Measurements from ENCODE around the gene SLC26A11. TPM values are rescaled to one million over a fixed set of nuclear protein-coding genes. Genes with fewer than 3 reads are reported as not detected.
A peak's percentile ranks its signal among the peaks of the same experiment; 100 is the strongest.

SLC26A11 gene
- total and polyA plus RNA-seq, 7 donors = 2.2 to 5.1 (median 3.2) TPM

- peak in 1 of 2 donors; percentile 14 for DNase-seq
- WGBS, 3 donors = 95 to 96% (median 95%) methylated on average over 20 of the region's 20 CpGs
Observed at GRCh38 chr17:80291691-80292487, 71.7 kb downstream of the SLC26A11 start.

GRCh38 chr17:80292521-80292971 lies 72.3 kb downstream of the SLC26A11 start:
- H3K4me1 ChIP-seq = no peaks in the 10 kb centered on the region
- no peak overlapping the region for H3K27ac ChIP-seq
- ATAC-seq (no peak), DNase-seq (peak in 1 of 2 donors; percentile 16)
- no peak for TF ChIP-seq CTCF (IDR thresholded peaks at IDR 0.05)
- intact Hi-C loops (cut with DNase I) = no loop called here
- H3K4me3 ChIP-seq = no peak overlapping the region
- H3K36me3 ChIP-seq (ENCODE audit: insufficient read depth in 1 of 2, low read depth in 1 of 2) = peaks cover 7 to 100% of the 10 kb centered on the region in 2 donors
- WGBS, 3 donors = 88 to 92% (median 91%) methylated on average over 10 of the region's 10 CpGs
- H3K9me3 ChIP-seq = no peaks in the 10 kb centered on the region
- no peaks in the 10 kb centered on the region for H3K27me3 ChIP-seq (ENCODE audit: insufficient read depth in 3 of 3, low read length in 2 of 3)

More at GRCh38 chr17:80291691-80292487, 71.7 kb downstream of the SLC26A11 start:
- Histone ChIP-seq H3K27me3 (ENCODE audit: insufficient read depth in 3 of 3, low read length in 2 of 3) (no peaks in the 10 kb centered on the region), H3K27ac (no peak overlapping the region), H3K4me3 (no peak overlapping the region), H3K4me1 (no peaks in the 10 kb centered on the region), H3K9me3 (no peaks in the 10 kb centered on the region), H3K36me3 (ENCODE audit: insufficient read depth in 1 of 2, low read depth in 1 of 2) (peaks cover 7 to 96% of the 10 kb centered on the region in 2 donors)
- intact Hi-C loops (cut with DNase I) = no loop called here
- no peak for ATAC-seq
- no peak for TF ChIP-seq CTCF (IDR thresholded peaks at IDR 0.05)

- intact Hi-C loops (cut with DNase I) = no loop called here
- DNase-seq (peak in 1 of 2 donors; percentile 39), ATAC-seq (no peak)
- Histone ChIP-seq H3K4me1 (no peaks in the 10 kb centered on the region), H3K9me3 (no peaks in the 10 kb centered on the region), H3K27me3 (ENCODE audit: insufficient read depth in 3 of 3, low read length in 2 of 3) (no peaks in the 10 kb centered on the region), H3K36me3 (ENCODE audit: insufficient read depth in 1 of 2, low read depth in 1 of 2) (peaks cover 7 to 100% of the 10 kb centered on the region in 2 donors), H3K27ac (no peak overlapping the region), H3K4me3 (no peak overlapping the region)
- TF ChIP-seq CTCF (IDR thresholded peaks at IDR 0.05) = no peak
- WGBS, 3 donors = 76 to 83% (median 77%) methylated on average over 7 of the region's 7 CpGs
Observed at GRCh38 chr17:80294210-80294609, 74.0 kb downstream of the SLC26A11 start.

GRCh38 chr17:80294653-80295052 lies 74.4 kb downstream of the SLC26A11 start:
- DNase-seq (peak in 1 of 2 donors; percentile 34), ATAC-seq (no peak)
- Histone ChIP-seq H3K9me3 (no peaks in the 10 kb centered on the region), H3K27ac (no peak overlapping the region), H3K27me3 (ENCODE audit: insufficient read depth in 3 of 3, low read length in 2 of 3) (no peaks in the 10 kb centered on the region), H3K4me3 (no peak overlapping the region), H3K36me3 (ENCODE audit: insufficient read depth in 1 of 2, low read depth in 1 of 2) (peaks cover 7 to 100% of the 10 kb centered on the region in 2 donors), H3K4me1 (no peaks in the 10 kb centered on the region)
- intact Hi-C loops (cut with DNase I) = no loop called here
- TF ChIP-seq CTCF (IDR thresholded peaks at IDR 0.05) = no peak
- 78 to 83% (median 80%) methylated on average over 6 of the region's 6 CpGs for WGBS, 3 donors
